Naive thymus-derived CD8-positive, alpha-beta T cell (primary cell): Measurements from ENCODE around the gene ACSS2. TPM values are rescaled to one million over a fixed set of nuclear protein-coding genes. Genes with fewer than 3 reads are reported as not detected.

Source experiments
- polyA plus RNA-seq, 3 donors: library from polyadenylated mRNA; unstranded; fragments of 300-500 nt; fragmentation: Illumina TruSeq; gene quantifications; one replicate each; pipeline ENCODE4 v1.2.3, GENCODE V29; 2021
- total RNA-seq, 8 experiments: library from RNA in 2 of 8; stranded (reverse) in 2 of 8; gene quantifications; one replicate each; pipeline ENCODE4 v1.2.3 and lab custom pipeline; 2021 to 2026

The ACSS2 gene
- total and polyA plus RNA-seq, 5 experiments from 2014 or later, result 9.1 to 27.9 (median 10.9) TPM

Other genes starting within 250 kb of the ACSS2 start
- gene PIGU, start 199.5 kb upstream of the ACSS2 start, total RNA-seq, result 10 to 100 TPM; 11.4 to 14.0 TPM
- gene PIGU, start 199.5 kb upstream of the ACSS2 start, polyA plus RNA-seq, result 10 to 100 TPM; 18.3 to 25.4 (median 23.2) TPM
- 1 to 10 TPM; 1.7 to 1.8 TPM for gene TP53INP2, start 172.3 kb upstream of the ACSS2 start, total RNA-seq
- under 1 TPM; 0.08 to 0.64 (median 0.53) TPM for gene TP53INP2, start 172.3 kb upstream of the ACSS2 start, polyA plus RNA-seq
- 10 to 100 TPM; 24.3 to 29.2 TPM for gene NCOA6, start 51.0 kb upstream of the ACSS2 start, total RNA-seq
- 1 to 10 TPM; 2.8 to 8.2 (median 5.0) TPM for gene NCOA6, start 51.0 kb upstream of the ACSS2 start, polyA plus RNA-seq
- gene GGT7, start 3.8 kb upstream of the ACSS2 start, total RNA-seq, result 10 to 100 TPM; 42.1 to 43.3 TPM
- 1 to 10 TPM; 3.9 to 9.4 (median 8.0) TPM for gene GGT7, start 3.8 kb upstream of the ACSS2 start, polyA plus RNA-seq
- 10 to 100 TPM; 41.0 to 42.4 TPM for gene GSS, start 79.2 kb downstream of the ACSS2 start, total RNA-seq
- gene GSS, start 79.2 kb downstream of the ACSS2 start, polyA plus RNA-seq, result 10 to 100 TPM; 29.3 to 41.7 (median 34.4) TPM
- gene MYH7B, start 79.3 kb downstream of the ACSS2 start, total RNA-seq, result under 1 TPM; 0.82 to 0.83 TPM
- under 1 TPM in 1 of 3 donors, not detected in 2; 0.49 TPM for gene MYH7B, start 79.3 kb downstream of the ACSS2 start, polyA plus RNA-seq
- 10 to 100 TPM; 75.4 to 77.6 TPM for gene TRPC4AP, start 216.2 kb downstream of the ACSS2 start, total RNA-seq
- gene TRPC4AP, start 216.2 kb downstream of the ACSS2 start, polyA plus RNA-seq, result 10 to 100 TPM; 54.7 to 57.8 (median 56.5) TPM